OCI-LY1 (cell line): ENCODE results near the gene UCHL5.

ENCODE experiments used
- H2AFZ ChIP-seq: fragments of 200-600 bp; sonication (generic), shearing (Covaris generic); 2 replicates; pipeline ENCODE4 v1.6.0; 2014; ENCODE audit warnings: antibody characterized with exemption, mild to moderate bottlenecking, low read length
- H3F3A ChIP-seq: fragments of 200-600 bp; sonication (generic), shearing (Covaris generic); 2 replicates; pipeline ENCODE4 v1.6.0; 2014; ENCODE audit warnings: mild to moderate bottlenecking, antibody characterized with exemption, low read length, moderate library complexity; ENCODE audit not compliant: insufficient read depth
- H3K27ac ChIP-seq: fragments of 200-600 bp; sonication (generic); 2 replicates; pipeline ENCODE4 v1.5.1; 2014; ENCODE audit warnings: low read length, mixed run types, mild to moderate bottlenecking, low read depth; ENCODE audit not compliant: poor library complexity, severe bottlenecking
- H3K27me3 ChIP-seq: fragments of 200-600 bp; sonication (generic); 2 replicates; pipeline ENCODE4 v1.6.0; 2014; ENCODE audit warnings: antibody characterized with exemption, mild to moderate bottlenecking, low read length, moderate library complexity; ENCODE audit not compliant: insufficient read depth
- H3K36me3 ChIP-seq: fragments of 200-600 bp; sonication (generic); 2 replicates; pipeline ENCODE4 v1.6.1; 2014; ENCODE audit warnings: mild to moderate bottlenecking, antibody characterized with exemption, low read length, moderate library complexity, mixed read lengths; ENCODE audit not compliant: insufficient read depth
- H3K4me1 ChIP-seq: fragments of 200-600 bp; sonication (generic); 2 replicates; pipeline ENCODE4 v1.5.1; 2014; ENCODE audit warnings: mild to moderate bottlenecking, low read length, moderate library complexity; ENCODE audit not compliant: insufficient read depth, severe bottlenecking
- H3K4me2 ChIP-seq: fragments of 200-600 bp; sonication (generic), shearing (Covaris generic); 2 replicates; pipeline ENCODE4 v1.6.1; 2014; ENCODE audit warnings: low read length
- H3K4me3 ChIP-seq: fragments of 200-600 bp; sonication (generic); 2 replicates; pipeline ENCODE4 v1.5.1; 2014; ENCODE audit warnings: low read length, low read depth, mild to moderate bottlenecking, mixed read lengths; ENCODE audit not compliant: poor library complexity, severe bottlenecking
- H3K79me2 ChIP-seq: fragments of 200-600 bp; shearing (Covaris generic); 2 replicates; pipeline ENCODE4 v1.6.1; 2016; ENCODE audit warnings: mixed run types, low read length, mixed read lengths; ENCODE audit not compliant: insufficient read depth
- H3K9ac ChIP-seq: fragments of 200-600 bp; sonication (generic), shearing (Covaris generic); 2 replicates; pipeline ENCODE4 v1.6.1; 2014; ENCODE audit warnings: mild to moderate bottlenecking, low read length, mixed read lengths
- H3K9me2 ChIP-seq: fragments of 200-600 bp; sonication (generic), shearing (Covaris generic); 2 replicates; pipeline ENCODE4 v1.6.1; 2014; ENCODE audit warnings: low read depth, mild to moderate bottlenecking, low read length, mixed read lengths
- H3K9me3 ChIP-seq: fragments of 200-600 bp; shearing (Covaris generic); 2 replicates; pipeline ENCODE4 v1.6.1; 2014; ENCODE audit warnings: low read length, mixed read lengths
- H4K20me1 ChIP-seq: fragments of 200-600 bp; sonication (generic), shearing (Covaris generic); 2 replicates; pipeline ENCODE4 v1.6.0; 2016; ENCODE audit warnings: mild to moderate bottlenecking, low read length; ENCODE audit not compliant: insufficient read depth
- CTCF ChIP-seq: fragments of 200-600 bp; sonication (generic), shearing (Covaris generic); IDR thresholded peaks from 2 replicates; pipeline ENCODE4 v1.5.1; 2017; ENCODE audit warnings: mild to moderate bottlenecking, antibody characterized with exemption, low read length, moderate library complexity, mixed read lengths
- EZH2 ChIP-seq: fragments of 200-600 bp; sonication (generic), shearing (Covaris generic); IDR thresholded peaks from 2 replicates; pipeline ENCODE4 v1.8.0; 2017; ENCODE audit warnings: borderline replicate concordance, mixed run types, mild to moderate bottlenecking, antibody characterized with exemption, low read length, moderate library complexity, mixed read lengths

UCHL5 gene

GRCh38 chr1:192966073-192966472, 93.1 kb downstream of the UCHL5 start:
- Histone ChIP-seq H3K27ac (no peak overlapping the region), H3K9me3 (no peaks in the 10 kb centered on the region), H3K4me1 (no peaks in the 10 kb centered on the region), H3K9me2 (no peaks in the 10 kb centered on the region), H3K4me2 (no peak overlapping the region), H3K4me3 (no peak overlapping the region), H3F3A (no peaks in the 10 kb centered on the region; the same call in 1 of the 2 replicates), H3K27me3 (no peaks in the 10 kb centered on the region), H3K36me3 (no peaks in the 10 kb centered on the region), H4K20me1 (no peaks in the 10 kb centered on the region), H3K9ac (no peak overlapping the region), H3K79me2 (no peaks in the 10 kb centered on the region), H2AFZ (no peak overlapping the region)
- TF ChIP-seq CTCF (no peak), EZH2 (no peak)

- Histone ChIP-seq H3F3A (no peaks in the 10 kb centered on the region), H3K27me3 (no peaks in the 10 kb centered on the region), H3K4me3 (no peak overlapping the region), H3K9me2 (no peaks in the 10 kb centered on the region), H3K27ac (no peak overlapping the region), H4K20me1 (no peaks in the 10 kb centered on the region), H3K9me3 (no peaks in the 10 kb centered on the region), H2AFZ (no peak overlapping the region), H3K4me1 (no peaks in the 10 kb centered on the region), H3K4me2 (no peak overlapping the region), H3K9ac (no peak overlapping the region), H3K79me2 (no peaks in the 10 kb centered on the region), H3K36me3 (no peaks in the 10 kb centered on the region)
- TF ChIP-seq CTCF (no peak), EZH2 (no peak)
Measured at GRCh38 chr1:192962901-192963300, 96.3 kb downstream of the UCHL5 start.
